ENCODE results near the gene ATOX1.

GRCh38 chr5:151695464-151695863 lies 63.0 kb downstream of the ATOX1 start:
- TF ChIP-seq ZNF274 (IDR thresholded peaks at IDR 0.05; ENCODE audit: low read depth, low read length), result no peak
- no peak for TF ChIP-seq YY1 (IDR thresholded peaks at IDR 0.05; ENCODE audit: insufficient read depth, insufficient read length)
- TF ChIP-seq SUZ12 (IDR thresholded peaks at IDR 0.05; ENCODE audit: extremely low read depth, insufficient read depth, insufficient read length), result no peak
